NCI-H69 (cell line): ENCODE results near the gene AP3M1.
A peak's percentile ranks its signal among the peaks of the same experiment; 100 is the strongest.
"Not testable (repeated sequence)": the region's sequence is repeated elsewhere in the genome, so short reads cannot be mapped to it uniquely, and the experiment has no call there.

Experiments
- DNase-seq: peaks from one replicate; lab custom pipeline; 2025; lab: John Stamatoyannopoulos, UW

The AP3M1 gene

GRCh38 chr10:74163319-74164068 is 12.9 kb upstream of the AP3M1 start:
- peak; percentile 62 for DNase-seq

GRCh38 chr10:74160013-74160412 is 9.4 kb upstream of the AP3M1 start:
- DNase-seq = no peak

- peak; percentile 8 for DNase-seq
Observed at GRCh38 chr10:74156919-74157289, 6.3 kb upstream of the AP3M1 start.

GRCh38 chr10:74153676-74154075 is 3.0 kb upstream of the AP3M1 start:
- no peak for DNase-seq

- no peak for DNase-seq
Observed at GRCh38 chr10:74153123-74153522, 2.5 kb upstream of the AP3M1 start.

GRCh38 chr10:74151879-74152722 is 1.5 kb upstream of the AP3M1 start:
- DNase-seq = peak; percentile 23

- DNase-seq = peak; percentile 96
Observed at GRCh38 chr10:74150990-74151878, 606 bp upstream of the AP3M1 start, which contains the start of gene ADK. ADK (plus strand) TSS chr10:74151221; CDS start chr10:74151279, 58 bp downstream.

GRCh38 chr10:74146980-74147379 is 3.6 kb downstream of the AP3M1 start:
- DNase-seq = not testable (repeated sequence)

- DNase-seq = no peak
Observed at GRCh38 chr10:74145133-74145532, 5.5 kb downstream of the AP3M1 start.

- DNase-seq = no peak
Observed at GRCh38 chr10:74140553-74140952, 10.1 kb downstream of the AP3M1 start.

GRCh38 chr10:74139981-74140380 is 10.6 kb downstream of the AP3M1 start:
- DNase-seq = no peak

GRCh38 chr10:74138596-74138995 is 12.0 kb downstream of the AP3M1 start:
- not testable (repeated sequence) for DNase-seq

- DNase-seq = no peak
Observed at GRCh38 chr10:74137992-74138391, 12.6 kb downstream of the AP3M1 start.

GRCh38 chr10:74135452-74135851 is 15.2 kb downstream of the AP3M1 start:
- DNase-seq = no peak

GRCh38 chr10:74133923-74134820 is 16.5 kb downstream of the AP3M1 start:
- peak; percentile 42 for DNase-seq

GRCh38 chr10:74123081-74123480 is 27.5 kb downstream of the AP3M1 start:
- DNase-seq = no peak

GRCh38 chr10:74122060-74122459 is 28.6 kb downstream of the AP3M1 start:
- DNase-seq = no peak

GRCh38 chr10:74121368-74121767 is 29.3 kb downstream of the AP3M1 start:
- DNase-seq = no peak

GRCh38 chr10:74120911-74121310 is 29.7 kb downstream of the AP3M1 start:
- DNase-seq = no peak

- DNase-seq = no peak
Observed at GRCh38 chr10:74118804-74119203, 31.8 kb downstream of the AP3M1 start.

- no peak for DNase-seq
Observed at GRCh38 chr10:74117738-74118137, 32.9 kb downstream of the AP3M1 start.
